ENCODE data around the gene BRMS1. TPM values are rescaled to one million over a fixed set of nuclear protein-coding genes. Genes with fewer than 3 reads are reported as not detected.

BRMS1 gene
- total and polyA plus RNA-seq, 2 experiments from 2014 or later, result 39.7 to 48.6 TPM

DNA sequence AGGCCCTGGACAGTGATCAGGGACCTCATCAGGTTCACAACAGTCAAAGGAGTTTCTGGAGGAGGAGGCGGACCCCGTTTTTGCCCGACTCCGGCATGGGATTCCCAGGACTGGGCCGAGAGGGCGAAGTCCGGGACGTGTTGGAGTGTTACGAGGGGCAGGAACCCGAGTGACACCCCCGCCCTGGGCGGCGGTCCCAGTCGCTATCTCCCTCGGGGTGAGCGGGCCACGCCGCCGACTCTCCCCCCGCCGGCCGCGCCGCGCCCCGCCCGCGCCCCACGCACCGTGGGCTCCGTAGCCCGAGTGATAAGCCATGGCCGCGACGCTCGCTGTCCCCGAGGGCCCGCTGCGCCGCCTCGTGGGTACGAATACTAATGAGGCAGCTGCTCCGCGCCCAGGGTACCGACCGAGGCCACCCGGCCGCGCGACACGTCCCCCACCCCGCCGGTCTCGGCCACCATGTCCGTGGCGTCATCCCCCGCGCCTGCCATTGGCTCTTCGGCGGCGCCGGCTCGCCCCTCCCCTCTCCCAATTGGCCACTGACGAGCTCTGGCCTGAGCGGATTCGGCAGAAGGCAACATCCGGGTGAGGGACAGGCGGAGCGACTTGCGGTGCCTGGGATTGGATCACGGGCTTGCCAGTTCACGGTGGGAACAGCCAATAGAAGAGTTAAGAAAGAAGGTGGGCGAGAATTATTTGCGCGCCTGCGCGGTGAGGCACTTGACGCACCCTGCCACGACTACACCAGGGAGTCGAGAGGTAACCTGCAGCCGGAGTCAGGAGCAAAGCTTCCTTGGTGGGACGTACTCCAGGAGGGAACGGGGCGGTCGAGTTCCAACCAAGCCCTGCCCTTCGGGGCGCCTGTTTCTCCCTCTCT lies 56.0 kb downstream of the BRMS1 start, which contains the start of gene YIF1A:
Gene YIF1A, minus strand, starts transcription at position 473 of the 877 bp plus-strand sequence. Its CDS starts 158 bp downstream, at position 315.
- Histone ChIP-seq H3K4me1 (ENCODE audit: insufficient read depth) (peaks cover 15% of the 10 kb centered on the region), H3K4me3 (peak within 1 kb of the TSS; percentile 46), H3K79me2 (peaks cover 35% of the 10 kb centered on the region), H3K27me3 (peaks cover 29% of the 10 kb centered on the region), H3K9me3 (ENCODE audit: low read depth) (no peaks in the 10 kb centered on the region), H3K9me2 (replicated peaks; ENCODE audit: insufficient read depth) (no peaks in the 10 kb centered on the region), H2AFZ (peak within 1 kb of the TSS; percentile 44), H3K27ac (peak within 1 kb of the TSS; percentile 93), H4K20me1 (ENCODE audit: insufficient read depth, poor library complexity, severe bottlenecking) (no peaks in the 10 kb centered on the region), H3K4me2 (peak within 1 kb of the TSS; percentile 95), H3K36me3 (replicated peaks; ENCODE audit: insufficient read depth, low read depth) (no peaks in the 10 kb centered on the region)
- WGBS (ENCODE audit: low lambda C conversion rate, missing lambda C conversion rate), result under 1% methylated on average over 59 of the region's 87 CpGs
- TF ChIP-seq EZH2 (IDR thresholded peaks at IDR 0.05; ENCODE audit: borderline replicate concordance), result no peak
- TF ChIP-seq, protein P1, sequence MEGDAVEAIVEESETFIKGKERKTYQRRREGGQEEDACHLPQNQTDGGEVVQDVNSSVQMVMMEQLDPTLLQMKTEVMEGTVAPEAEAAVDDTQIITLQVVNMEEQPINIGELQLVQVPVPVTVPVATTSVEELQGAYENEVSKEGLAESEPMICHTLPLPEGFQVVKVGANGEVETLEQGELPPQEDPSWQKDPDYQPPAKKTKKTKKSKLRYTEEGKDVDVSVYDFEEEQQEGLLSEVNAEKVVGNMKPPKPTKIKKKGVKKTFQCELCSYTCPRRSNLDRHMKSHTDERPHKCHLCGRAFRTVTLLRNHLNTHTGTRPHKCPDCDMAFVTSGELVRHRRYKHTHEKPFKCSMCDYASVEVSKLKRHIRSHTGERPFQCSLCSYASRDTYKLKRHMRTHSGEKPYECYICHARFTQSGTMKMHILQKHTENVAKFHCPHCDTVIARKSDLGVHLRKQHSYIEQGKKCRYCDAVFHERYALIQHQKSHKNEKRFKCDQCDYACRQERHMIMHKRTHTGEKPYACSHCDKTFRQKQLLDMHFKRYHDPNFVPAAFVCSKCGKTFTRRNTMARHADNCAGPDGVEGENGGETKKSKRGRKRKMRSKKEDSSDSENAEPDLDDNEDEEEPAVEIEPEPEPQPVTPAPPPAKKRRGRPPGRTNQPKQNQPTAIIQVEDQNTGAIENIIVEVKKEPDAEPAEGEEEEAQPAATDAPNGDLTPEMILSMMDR (IDR thresholded peaks at IDR 0.05; ENCODE audit: poor library complexity), result no peak
- no peak for TF ChIP-seq EZH2phosphoT487 (IDR thresholded peaks at IDR 0.05; ENCODE audit: low read depth, severe bottlenecking, unreplicated experiment)
- peak; percentile 99 for DNase-seq (ENCODE audit: low spot score)

DNA sequence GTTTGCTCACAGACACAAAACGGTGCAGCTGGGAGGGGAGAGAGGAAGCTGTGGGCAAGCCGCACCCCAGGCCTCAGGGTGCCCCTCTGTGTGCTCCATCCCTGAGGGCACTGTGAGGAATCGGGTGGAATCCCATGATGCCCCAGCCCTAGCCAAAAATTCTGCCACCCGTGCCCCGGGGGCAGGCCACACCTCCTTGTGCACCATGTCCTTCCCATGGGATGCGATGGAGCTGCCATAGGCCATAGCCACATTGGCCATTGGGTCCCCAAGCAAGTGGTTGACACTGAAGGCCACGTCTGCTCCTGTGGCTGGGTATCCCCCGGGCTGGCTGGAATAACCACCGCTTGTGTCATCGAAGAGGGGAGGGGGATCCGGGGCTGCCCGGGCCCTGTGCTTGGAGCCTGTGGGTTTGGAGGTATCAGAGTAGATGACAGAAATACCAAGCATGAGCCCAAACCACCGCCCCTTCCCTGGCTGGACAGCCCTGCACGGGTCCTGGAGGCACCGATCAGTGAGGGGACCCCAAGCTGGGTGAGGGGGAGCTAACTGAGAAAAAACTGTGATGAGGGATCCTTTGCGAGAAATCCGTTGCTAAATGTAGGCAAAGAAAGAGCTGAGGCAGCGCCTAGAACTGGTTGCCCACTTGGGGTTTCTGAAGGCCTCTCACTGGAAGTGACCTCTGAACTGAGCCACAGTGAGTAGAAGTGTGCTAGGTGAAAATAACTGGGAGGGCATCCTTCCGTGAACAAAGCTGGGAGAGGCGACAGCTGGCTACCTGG lies 56.8 kb downstream of the BRMS1 start:
- H3K27ac ChIP-seq, result peak overlapping the region; percentile 93
- peak overlapping the region; percentile 95 for H3K4me2 ChIP-seq
- no peaks in the 10 kb centered on the region for H3K36me3 ChIP-seq (replicated peaks; ENCODE audit: insufficient read depth, low read depth)
- peaks cover 35% of the 10 kb centered on the region for H3K79me2 ChIP-seq
- no peak for TF ChIP-seq EZH2 (IDR thresholded peaks at IDR 0.05; ENCODE audit: borderline replicate concordance)
- TF ChIP-seq EZH2phosphoT487 (IDR thresholded peaks at IDR 0.05; ENCODE audit: low read depth, severe bottlenecking, unreplicated experiment), result no peak
- TF ChIP-seq, protein P1 (IDR thresholded peaks at IDR 0.05; ENCODE audit: poor library complexity), result no peak
- H3K9me2 ChIP-seq (replicated peaks; ENCODE audit: insufficient read depth), result no peaks in the 10 kb centered on the region
- peaks cover 15% of the 10 kb centered on the region for H3K4me1 ChIP-seq (ENCODE audit: insufficient read depth)
- peaks cover 21% of the 10 kb centered on the region for H3K27me3 ChIP-seq
- H2AFZ ChIP-seq, result peak overlapping the region; percentile 44
- peak overlapping the region; percentile 46 for H3K4me3 ChIP-seq
- no peaks in the 10 kb centered on the region for H3K9me3 ChIP-seq (ENCODE audit: low read depth)
- no peaks in the 10 kb centered on the region for H4K20me1 ChIP-seq (ENCODE audit: insufficient read depth, poor library complexity, severe bottlenecking)
- no peak for DNase-seq (ENCODE audit: low spot score)
- WGBS (ENCODE audit: low lambda C conversion rate, missing lambda C conversion rate), result 51% methylated on average over 17 of the region's 20 CpGs

Small RNA genes within 50 kb of the gene (small RNA-seq; reads per million reads assigned to genes)
- gene RF00017 (not detected), gene RNU1-84P (not detected)

Other genes with a start within 250 kb of the BRMS1 start
- gene KLC2, start 87.4 kb downstream of the BRMS1 start, total RNA-seq, result 13.4 and 19.2 TPM in 2 replicates
- 28.8 and 35.3 TPM in 2 replicates for gene KLC2, start 87.4 kb downstream of the BRMS1 start, polyA plus RNA-seq
- gene RAB1B, start 76.5 kb downstream of the BRMS1 start, total RNA-seq, result 87.9 and 88.4 TPM in 2 replicates
- 17.5 and 19.9 TPM in 2 replicates for gene RAB1B, start 76.5 kb downstream of the BRMS1 start, polyA plus RNA-seq
- 0.36 and 1.7 TPM in 2 replicates for gene CNIH2, start 66.9 kb downstream of the BRMS1 start, total RNA-seq
- gene CNIH2, start 66.9 kb downstream of the BRMS1 start, polyA plus RNA-seq, result 6.2 and 7.3 TPM in 2 replicates
- 111 and 132 TPM in 2 replicates for gene YIF1A, start 56.0 kb downstream of the BRMS1 start, total RNA-seq
- gene YIF1A, start 56.0 kb downstream of the BRMS1 start, polyA plus RNA-seq, result 265 and 267 TPM in 2 replicates
- gene TMEM151A, start 53.2 kb downstream of the BRMS1 start, total RNA-seq, result 20.6 and 21.4 TPM in 2 replicates
- gene TMEM151A, start 53.2 kb downstream of the BRMS1 start, polyA plus RNA-seq, result 36.4 and 48.6 TPM in 2 replicates
- 19.9 and 24.6 TPM in 2 replicates for gene CD248, start 28.1 kb downstream of the BRMS1 start, total RNA-seq
- gene CD248, start 28.1 kb downstream of the BRMS1 start, polyA plus RNA-seq, result 210 and 250 TPM in 2 replicates
- gene RIN1, start 8.7 kb downstream of the BRMS1 start, total RNA-seq, result 4.3 and 6.2 TPM in 2 replicates
- 9.5 and 12.8 TPM in 2 replicates for gene RIN1, start 8.7 kb downstream of the BRMS1 start, polyA plus RNA-seq
- 41.5 and 41.9 TPM in 2 replicates for gene B4GAT1, start 2.5 kb upstream of the BRMS1 start, total RNA-seq
- gene B4GAT1, start 2.5 kb upstream of the BRMS1 start, polyA plus RNA-seq, result 37.4 and 40.8 TPM in 2 replicates
- gene SLC29A2, start 26.7 kb upstream of the BRMS1 start, total RNA-seq, result 7.4 and 11.3 TPM in 2 replicates
- 20.2 and 27.1 TPM in 2 replicates for gene SLC29A2, start 26.7 kb upstream of the BRMS1 start, polyA plus RNA-seq
- 0.60 TPM in 1 of 2 replicates, not detected in the other for gene NPAS4, start 75.9 kb upstream of the BRMS1 start, total RNA-seq
- 0.31 TPM in 1 of 2 replicates, not detected in the other for gene NPAS4, start 75.9 kb upstream of the BRMS1 start, polyA plus RNA-seq
- gene MRPL11, start 93.7 kb upstream of the BRMS1 start, total RNA-seq, result 45.6 and 60.6 TPM in 2 replicates
- 57.1 and 59.8 TPM in 2 replicates for gene MRPL11, start 93.7 kb upstream of the BRMS1 start, polyA plus RNA-seq
- 5.5 and 6.7 TPM in 2 replicates for gene PELI3, start 121.8 kb upstream of the BRMS1 start, total RNA-seq
- gene PELI3, start 121.8 kb upstream of the BRMS1 start, polyA plus RNA-seq, result 5.5 and 10.9 TPM in 2 replicates
- gene DPP3, start 135.3 kb upstream of the BRMS1 start, total RNA-seq, result 46.0 and 56.0 TPM in 2 replicates
- gene DPP3, start 135.3 kb upstream of the BRMS1 start, polyA plus RNA-seq, result 54.8 and 57.3 TPM in 2 replicates
- gene BBS1, start 165.5 kb upstream of the BRMS1 start, total RNA-seq, result 25.1 and 33.4 TPM in 2 replicates
- 27.7 and 33.9 TPM in 2 replicates for gene BBS1, start 165.5 kb upstream of the BRMS1 start, polyA plus RNA-seq
- gene ZDHHC24, start 200.9 kb upstream of the BRMS1 start, total RNA-seq, result 10.3 and 11.5 TPM in 2 replicates
- 16.9 and 18.3 TPM in 2 replicates for gene ZDHHC24, start 200.9 kb upstream of the BRMS1 start, polyA plus RNA-seq
- not detected in 2 replicates for gene ACTN3, start 201.8 kb upstream of the BRMS1 start, total RNA-seq
- gene ACTN3, start 201.8 kb upstream of the BRMS1 start, polyA plus RNA-seq, result 0.09 and 0.58 TPM in 2 replicates
- 0.60 and 0.64 TPM in 2 replicates for gene CTSF, start 223.5 kb upstream of the BRMS1 start, total RNA-seq
- 1.1 and 1.5 TPM in 2 replicates for gene CTSF, start 223.5 kb upstream of the BRMS1 start, polyA plus RNA-seq
- gene CCDC87, start 248.0 kb upstream of the BRMS1 start, total RNA-seq, result 0.36 and 0.53 TPM in 2 replicates
- 0.22 TPM in 1 of 2 replicates, not detected in the other for gene CCDC87, start 248.0 kb upstream of the BRMS1 start, polyA plus RNA-seq
- 32.2 and 41.5 TPM in 2 replicates for gene CCS, start 248.1 kb upstream of the BRMS1 start, total RNA-seq
- gene CCS, start 248.1 kb upstream of the BRMS1 start, polyA plus RNA-seq, result 97.8 and 127 TPM in 2 replicates